GM23338 (cell line): ENCODE results near the gene CABP2.
"Not testable (repeated sequence)": the region's sequence is repeated elsewhere in the genome, so short reads cannot be mapped to it uniquely, and the experiment has no call there.

Source experiments
- CREB1 ChIP-seq: fragments of 250-450 bp; sonication (Bioruptor Pico); IDR thresholded peaks from 2 replicates; pipeline ENCODE4 v1.5.0; 2020; ENCODE audit warnings: low read depth, mild to moderate bottlenecking, moderate library complexity
- CTCF ChIP-seq, 2 experiments: fragments of 200-600 bp in 1 of 2; sonication (generic) in 1 of 2; conservative IDR thresholded peaks; 2 replicates each; pipeline versions ENCODE4 v1.5.1 to v1.6.1; 2016 to 2017; ENCODE audit warnings: antibody characterized with exemption in 2 of 2, low read depth in 2 of 2, mild to moderate bottlenecking in 2 of 2, moderate library complexity in 1 of 2
- EZH2 ChIP-seq: fragments of 200-600 bp; sonication (generic); IDR thresholded peaks from one replicate; pipeline ENCODE4 v1.8.0; 2017; ENCODE audit warnings: antibody characterized with exemption, mild to moderate bottlenecking, low read depth; ENCODE audit not compliant: unreplicated experiment
- EZH2phosphoT487 ChIP-seq: fragments of 200-600 bp; sonication (generic); IDR thresholded peaks from one replicate; pipeline ENCODE4 v1.8.1; 2018; ENCODE audit warnings: antibody characterized with exemption; ENCODE audit not compliant: unreplicated experiment
- JUNB ChIP-seq: IDR thresholded peaks from one replicate; pipeline ENCODE4 v1.6.1; 2016; ENCODE audit warnings: antibody characterized with exemption; ENCODE audit not compliant: unreplicated experiment
- NANOG ChIP-seq: IDR thresholded peaks from 2 replicates; pipeline ENCODE4 v1.6.1; 2016; ENCODE audit warnings: antibody characterized with exemption, borderline replicate concordance
- POLR2AphosphoS5 ChIP-seq: IDR thresholded peaks from 2 replicates; pipeline ENCODE4 v1.6.1; 2016; ENCODE audit warnings: antibody characterized with exemption, low read depth
- STAT1 ChIP-seq: IDR thresholded peaks from one replicate; pipeline ENCODE4 v1.6.1; 2016; ENCODE audit warnings: antibody characterized with exemption; ENCODE audit not compliant: unreplicated experiment
- ZNF331 ChIP-seq: fragments of 250-450 bp; sonication (Bioruptor Pico); IDR thresholded peaks from 2 replicates; pipeline ENCODE4 v1.5.0; 2020; ENCODE audit warnings: low read depth, mild to moderate bottlenecking, moderate library complexity
- TF ChIP-seq, protein P1 (sequence below): IDR thresholded peaks from one replicate; pipeline ENCODE4 v1.6.1; 2018; ENCODE audit warnings: antibody characterized with exemption; ENCODE audit not compliant: unreplicated experiment
- TF ChIP-seq, protein P2 (sequence below): fragments of 250-450 bp; sonication (Bioruptor Pico); IDR thresholded peaks from 2 replicates; pipeline ENCODE4 v1.5.0; 2020; ENCODE audit warnings: mild to moderate bottlenecking, moderate library complexity

- TF ChIP-seq, protein P1, sequence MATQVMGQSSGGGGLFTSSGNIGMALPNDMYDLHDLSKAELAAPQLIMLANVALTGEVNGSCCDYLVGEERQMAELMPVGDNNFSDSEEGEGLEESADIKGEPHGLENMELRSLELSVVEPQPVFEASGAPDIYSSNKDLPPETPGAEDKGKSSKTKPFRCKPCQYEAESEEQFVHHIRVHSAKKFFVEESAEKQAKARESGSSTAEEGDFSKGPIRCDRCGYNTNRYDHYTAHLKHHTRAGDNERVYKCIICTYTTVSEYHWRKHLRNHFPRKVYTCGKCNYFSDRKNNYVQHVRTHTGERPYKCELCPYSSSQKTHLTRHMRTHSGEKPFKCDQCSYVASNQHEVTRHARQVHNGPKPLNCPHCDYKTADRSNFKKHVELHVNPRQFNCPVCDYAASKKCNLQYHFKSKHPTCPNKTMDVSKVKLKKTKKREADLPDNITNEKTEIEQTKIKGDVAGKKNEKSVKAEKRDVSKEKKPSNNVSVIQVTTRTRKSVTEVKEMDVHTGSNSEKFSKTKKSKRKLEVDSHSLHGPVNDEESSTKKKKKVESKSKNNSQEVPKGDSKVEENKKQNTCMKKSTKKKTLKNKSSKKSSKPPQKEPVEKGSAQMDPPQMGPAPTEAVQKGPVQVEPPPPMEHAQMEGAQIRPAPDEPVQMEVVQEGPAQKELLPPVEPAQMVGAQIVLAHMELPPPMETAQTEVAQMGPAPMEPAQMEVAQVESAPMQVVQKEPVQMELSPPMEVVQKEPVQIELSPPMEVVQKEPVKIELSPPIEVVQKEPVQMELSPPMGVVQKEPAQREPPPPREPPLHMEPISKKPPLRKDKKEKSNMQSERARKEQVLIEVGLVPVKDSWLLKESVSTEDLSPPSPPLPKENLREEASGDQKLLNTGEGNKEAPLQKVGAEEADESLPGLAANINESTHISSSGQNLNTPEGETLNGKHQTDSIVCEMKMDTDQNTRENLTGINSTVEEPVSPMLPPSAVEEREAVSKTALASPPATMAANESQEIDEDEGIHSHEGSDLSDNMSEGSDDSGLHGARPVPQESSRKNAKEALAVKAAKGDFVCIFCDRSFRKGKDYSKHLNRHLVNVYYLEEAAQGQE = not testable (repeated sequence)
- not testable (repeated sequence) for TF ChIP-seq CTCF (conservative IDR thresholded peaks at IDR 0.05; ENCODE audit: low read depth in 2 of 2); CREB1; EZH2; POLR2AphosphoS5; EZH2phosphoT487; JUNB; ZNF331; STAT1; NANOG
- TF ChIP-seq, protein P2, sequence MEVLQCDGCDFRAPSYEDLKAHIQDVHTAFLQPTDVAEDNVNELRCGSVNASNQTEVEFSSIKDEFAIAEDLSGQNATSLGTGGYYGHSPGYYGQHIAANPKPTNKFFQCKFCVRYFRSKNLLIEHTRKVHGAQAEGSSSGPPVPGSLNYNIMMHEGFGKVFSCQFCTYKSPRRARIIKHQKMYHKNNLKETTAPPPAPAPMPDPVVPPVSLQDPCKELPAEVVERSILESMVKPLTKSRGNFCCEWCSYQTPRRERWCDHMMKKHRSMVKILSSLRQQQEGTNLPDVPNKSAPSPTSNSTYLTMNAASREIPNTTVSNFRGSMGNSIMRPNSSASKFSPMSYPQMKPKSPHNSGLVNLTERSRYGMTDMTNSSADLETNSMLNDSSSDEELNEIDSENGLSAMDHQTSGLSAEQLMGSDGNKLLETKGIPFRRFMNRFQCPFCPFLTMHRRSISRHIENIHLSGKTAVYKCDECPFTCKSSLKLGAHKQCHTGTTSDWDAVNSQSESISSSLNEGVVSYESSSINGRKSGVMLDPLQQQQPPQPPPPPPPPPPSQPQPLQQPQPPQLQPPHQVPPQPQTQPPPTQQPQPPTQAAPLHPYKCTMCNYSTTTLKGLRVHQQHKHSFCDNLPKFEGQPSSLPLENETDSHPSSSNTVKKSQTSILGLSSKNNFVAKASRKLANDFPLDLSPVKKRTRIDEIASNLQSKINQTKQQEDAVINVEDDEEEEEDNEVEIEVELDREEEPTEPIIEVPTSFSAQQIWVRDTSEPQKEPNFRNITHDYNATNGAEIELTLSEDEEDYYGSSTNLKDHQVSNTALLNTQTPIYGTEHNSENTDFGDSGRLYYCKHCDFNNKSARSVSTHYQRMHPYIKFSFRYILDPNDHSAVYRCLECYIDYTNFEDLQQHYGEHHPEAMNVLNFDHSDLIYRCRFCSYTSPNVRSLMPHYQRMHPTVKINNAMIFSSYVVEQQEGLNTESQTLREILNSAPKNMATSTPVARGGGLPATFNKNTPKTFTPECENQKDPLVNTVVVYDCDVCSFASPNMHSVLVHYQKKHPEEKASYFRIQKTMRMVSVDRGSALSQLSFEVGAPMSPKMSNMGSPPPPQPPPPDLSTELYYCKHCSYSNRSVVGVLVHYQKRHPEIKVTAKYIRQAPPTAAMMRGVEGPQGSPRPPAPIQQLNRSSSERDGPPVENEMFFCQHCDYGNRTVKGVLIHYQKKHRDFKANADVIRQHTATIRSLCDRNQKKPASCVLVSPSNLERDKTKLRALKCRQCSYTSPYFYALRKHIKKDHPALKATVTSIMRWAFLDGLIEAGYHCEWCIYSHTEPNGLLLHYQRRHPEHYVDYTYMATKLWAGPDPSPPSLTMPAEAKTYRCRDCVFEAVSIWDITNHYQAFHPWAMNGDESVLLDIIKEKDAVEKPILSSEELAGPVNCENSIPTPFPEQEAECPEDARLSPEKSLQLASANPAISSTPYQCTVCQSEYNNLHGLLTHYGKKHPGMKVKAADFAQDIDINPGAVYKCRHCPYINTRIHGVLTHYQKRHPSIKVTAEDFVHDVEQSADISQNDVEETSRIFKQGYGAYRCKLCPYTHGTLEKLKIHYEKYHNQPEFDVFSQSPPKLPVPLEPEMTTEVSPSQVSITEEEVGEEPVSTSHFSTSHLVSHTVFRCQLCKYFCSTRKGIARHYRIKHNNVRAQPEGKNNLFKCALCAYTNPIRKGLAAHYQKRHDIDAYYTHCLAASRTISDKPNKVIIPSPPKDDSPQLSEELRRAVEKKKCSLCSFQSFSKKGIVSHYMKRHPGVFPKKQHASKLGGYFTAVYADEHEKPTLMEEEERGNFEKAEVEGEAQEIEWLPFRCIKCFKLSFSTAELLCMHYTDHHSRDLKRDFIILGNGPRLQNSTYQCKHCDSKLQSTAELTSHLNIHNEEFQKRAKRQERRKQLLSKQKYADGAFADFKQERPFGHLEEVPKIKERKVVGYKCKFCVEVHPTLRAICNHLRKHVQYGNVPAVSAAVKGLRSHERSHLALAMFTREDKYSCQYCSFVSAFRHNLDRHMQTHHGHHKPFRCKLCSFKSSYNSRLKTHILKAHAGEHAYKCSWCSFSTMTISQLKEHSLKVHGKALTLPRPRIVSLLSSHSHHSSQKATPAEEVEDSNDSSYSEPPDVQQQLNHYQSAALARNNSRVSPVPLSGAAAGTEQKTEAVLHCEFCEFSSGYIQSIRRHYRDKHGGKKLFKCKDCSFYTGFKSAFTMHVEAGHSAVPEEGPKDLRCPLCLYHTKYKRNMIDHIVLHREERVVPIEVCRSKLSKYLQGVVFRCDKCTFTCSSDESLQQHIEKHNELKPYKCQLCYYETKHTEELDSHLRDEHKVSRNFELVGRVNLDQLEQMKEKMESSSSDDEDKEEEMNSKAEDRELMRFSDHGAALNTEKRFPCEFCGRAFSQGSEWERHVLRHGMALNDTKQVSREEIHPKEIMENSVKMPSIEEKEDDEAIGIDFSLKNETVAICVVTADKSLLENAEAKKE (CRISPR knock-in tag) = not testable (repeated sequence)
Measured at GRCh38 chr11:67476692-67477091, 46.6 kb downstream of the CABP2 start.
